Measurements from ENCODE around the gene DRD1.
"Not testable (repeated sequence)": the region's sequence is repeated elsewhere in the genome, so short reads cannot be mapped to it uniquely, and the experiment has no call there.

Gene DRD1

DNA sequence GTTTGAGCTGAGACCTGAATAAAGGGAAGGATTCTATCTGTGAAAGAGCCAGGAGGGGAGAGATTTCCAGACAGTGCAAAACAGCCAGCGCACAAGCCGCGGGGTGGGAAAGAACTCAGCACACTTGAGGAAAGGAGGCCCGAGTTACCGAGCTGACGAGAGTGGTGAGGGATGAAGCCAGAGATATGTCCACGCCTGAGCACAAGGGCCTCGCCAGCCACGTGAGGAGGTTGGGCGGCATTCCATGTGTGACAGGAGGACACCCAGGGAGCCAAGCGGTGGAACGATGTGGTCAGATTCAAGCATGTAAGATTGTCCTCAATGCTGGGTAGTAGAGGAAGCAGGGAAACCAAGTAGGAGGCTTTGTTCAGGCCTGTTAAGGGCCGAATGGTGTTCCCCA is 17.4 kb upstream of the DRD1 start:
- H3K9me3 Mint-ChIP-seq = no peaks in the 10 kb centered on the region

DNA sequence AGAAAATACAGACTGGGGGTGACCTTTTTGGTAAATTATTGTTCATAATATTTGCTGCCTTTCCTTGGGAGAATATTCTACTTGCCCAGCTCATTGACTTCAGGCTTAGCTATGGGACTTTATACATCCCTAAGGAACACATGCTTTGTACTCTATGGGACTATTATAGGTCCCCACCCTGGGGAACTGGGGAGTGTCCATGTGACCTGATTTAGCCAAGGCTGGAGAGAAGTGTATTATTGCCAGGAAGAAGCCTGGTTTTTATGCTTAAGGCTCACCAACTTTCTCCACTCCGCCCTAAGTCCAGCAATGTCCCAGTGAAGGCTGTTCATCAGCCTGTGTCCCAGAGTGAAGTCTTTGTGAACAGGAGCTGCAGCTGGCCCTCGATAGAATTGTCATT is 16.6 kb upstream of the DRD1 start:
- Mint-ChIP-seq H3K4me1 (peaks cover 3% of the 10 kb centered on the region), H3K27ac (no peak overlapping the region), H3K36me3 (no peaks in the 10 kb centered on the region), H3K4me3 (no peak overlapping the region), H3K9me3 (no peaks in the 10 kb centered on the region), H3K27me3 (peaks cover 5% of the 10 kb centered on the region)
- no peak for ATAC-seq (ENCODE audit: low read depth)
- DNase-seq (ENCODE audit: low spot score in 2 of 2) = no peak

More for the DNA sequence above, 17.4 kb upstream of the DRD1 start:
- DNase-seq (ENCODE audit: low spot score in 2 of 2) (no peak), ATAC-seq (ENCODE audit: low read depth) (no peak)
- Mint-ChIP-seq H3K27ac (no peak overlapping the region), H3K36me3 (no peaks in the 10 kb centered on the region), H3K4me1 (peaks cover 3% of the 10 kb centered on the region), H3K4me3 (no peak overlapping the region), H3K27me3 (peaks cover 4% of the 10 kb centered on the region)

DNA sequence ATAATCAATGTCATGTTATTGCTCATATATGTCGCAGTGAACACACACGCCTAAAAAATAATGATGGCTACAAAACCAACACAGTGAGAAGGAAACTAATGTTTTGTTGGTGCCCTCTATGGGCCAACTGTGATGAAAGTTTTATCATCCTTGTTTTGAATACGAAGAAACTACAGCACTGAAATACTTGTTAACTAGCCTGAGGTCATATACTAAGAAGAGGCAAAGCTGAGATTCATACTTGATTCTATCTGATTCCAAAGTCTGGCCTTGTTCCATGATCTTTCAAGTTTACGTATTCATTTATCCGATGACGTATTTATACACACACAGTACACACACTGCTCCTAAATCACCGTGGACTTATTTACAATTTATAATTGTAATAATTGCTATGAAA is 16.1 kb upstream of the DRD1 start:
- peaks cover 5% of the 10 kb centered on the region for H3K27me3 Mint-ChIP-seq
- no peak overlapping the region for H3K4me3 Mint-ChIP-seq
- H3K27ac Mint-ChIP-seq = no peak overlapping the region
- ATAC-seq (ENCODE audit: low read depth) (no peak), DNase-seq (ENCODE audit: low spot score in 2 of 2) (no peak)
- H3K9me3 Mint-ChIP-seq = no peaks in the 10 kb centered on the region
- H3K36me3 Mint-ChIP-seq = no peaks in the 10 kb centered on the region
- H3K4me1 Mint-ChIP-seq = peaks cover 3% of the 10 kb centered on the region

- ATAC-seq (ENCODE audit: low read depth) (no peak), DNase-seq (ENCODE audit: low spot score in 2 of 2) (no peak)
- H3K27ac Mint-ChIP-seq = no peak overlapping the region
- no peak overlapping the region for H3K4me3 Mint-ChIP-seq
- no peaks in the 10 kb centered on the region for H3K4me1 Mint-ChIP-seq
- H3K27me3 Mint-ChIP-seq = peaks cover 20% of the 10 kb centered on the region
- H3K36me3 Mint-ChIP-seq = no peaks in the 10 kb centered on the region
- H3K9me3 Mint-ChIP-seq = no peaks in the 10 kb centered on the region
Measured at GRCh38 chr5:175457466-175457865, 13.5 kb upstream of the DRD1 start.

- Mint-ChIP-seq H3K36me3 (no peaks in the 10 kb centered on the region), H3K4me3 (no peak overlapping the region), H3K27me3 (peaks cover 23% of the 10 kb centered on the region), H3K9me3 (no peaks in the 10 kb centered on the region), H3K4me1 (no peaks in the 10 kb centered on the region), H3K27ac (no peak overlapping the region)
- ATAC-seq (ENCODE audit: low read depth) (no peak), DNase-seq (ENCODE audit: low spot score in 2 of 2) (no peak)
Measured at GRCh38 chr5:175456105-175456742, 12.2 kb upstream of the DRD1 start.

DNA sequence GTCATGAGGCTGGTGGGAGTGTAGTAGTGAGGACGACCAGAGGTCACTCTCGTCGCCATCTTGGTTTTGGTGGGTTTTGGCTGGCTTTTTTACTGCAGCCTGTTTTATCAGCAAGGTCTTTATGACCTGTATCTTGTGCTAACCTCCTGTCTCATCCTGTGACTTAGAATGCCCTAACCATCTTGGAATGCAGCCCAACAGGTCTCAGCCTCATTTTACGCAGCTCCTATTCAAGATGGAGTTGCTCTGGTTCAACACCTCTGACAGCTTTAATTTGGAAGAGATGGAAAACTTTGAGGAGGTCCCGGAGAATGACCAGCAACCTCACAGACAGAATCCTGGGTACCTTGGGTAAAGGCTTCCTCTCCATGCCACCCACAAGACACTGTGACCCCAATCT is 10.4 kb upstream of the DRD1 start:
- H3K4me1 Mint-ChIP-seq; H3K27ac Mint-ChIP-seq; DNase-seq (ENCODE audit: low spot score in 2 of 2); H3K36me3 Mint-ChIP-seq; H3K9me3 Mint-ChIP-seq; ATAC-seq (ENCODE audit: low read depth); H3K4me3 Mint-ChIP-seq: not testable (repeated sequence)
- peaks cover 26% of the 10 kb centered on the region for H3K27me3 Mint-ChIP-seq

- H3K4me1 Mint-ChIP-seq = no peaks in the 10 kb centered on the region
- no peaks in the 10 kb centered on the region for H3K9me3 Mint-ChIP-seq
- DNase-seq (ENCODE audit: low spot score in 2 of 2) (no peak), ATAC-seq (ENCODE audit: low read depth) (no peak)
- H3K36me3 Mint-ChIP-seq = no peaks in the 10 kb centered on the region
- H3K27ac Mint-ChIP-seq = no peak overlapping the region
- H3K4me3 Mint-ChIP-seq = no peak overlapping the region
- peaks cover 32% of the 10 kb centered on the region for H3K27me3 Mint-ChIP-seq
Measured at GRCh38 chr5:175452166-175452565, 8.2 kb upstream of the DRD1 start.

- peaks cover 27% of the 10 kb centered on the region for H3K27me3 Mint-ChIP-seq
Measured at GRCh38 chr5:175448276-175448675, 4.3 kb upstream of the DRD1 start.

GRCh38 chr5:175447571-175447970 is 3.6 kb upstream of the DRD1 start:
- Mint-ChIP-seq H3K9me3 (no peaks in the 10 kb centered on the region), H3K27me3 (peaks cover 26% of the 10 kb centered on the region)
- ATAC-seq (ENCODE audit: low read depth) = no peak

More at GRCh38 chr5:175448276-175448675, 4.3 kb upstream of the DRD1 start:
- DNase-seq (ENCODE audit: low spot score in 2 of 2) (no peak), ATAC-seq (ENCODE audit: low read depth) (no peak)
- Mint-ChIP-seq H3K9me3 (no peaks in the 10 kb centered on the region), H3K36me3 (no peaks in the 10 kb centered on the region), H3K4me3 (no peak overlapping the region), H3K4me1 (peaks cover 2% of the 10 kb centered on the region), H3K27ac (no peak overlapping the region)

DNA sequence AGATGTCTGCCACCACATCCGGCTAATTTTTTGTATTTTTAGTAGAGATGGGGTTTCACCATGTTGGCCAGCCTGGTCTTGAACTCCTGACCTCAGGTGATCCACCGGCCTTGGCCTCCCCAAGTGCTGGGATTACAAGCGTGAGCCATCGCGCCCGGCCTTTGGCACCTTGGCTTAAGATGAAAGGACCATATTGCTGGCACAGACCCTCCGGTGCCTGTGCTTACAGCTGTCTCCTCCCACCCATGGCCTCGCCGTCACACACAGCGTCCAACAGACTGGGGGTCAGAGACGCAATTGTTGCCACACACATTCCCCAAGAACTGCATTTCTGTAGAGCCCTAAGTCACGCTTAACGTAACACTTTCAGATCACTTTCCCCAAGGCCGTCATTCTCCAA is 2.4 kb upstream of the DRD1 start:
- H3K36me3 Mint-ChIP-seq; ATAC-seq (ENCODE audit: low read depth); H3K4me3 Mint-ChIP-seq; H3K4me1 Mint-ChIP-seq; DNase-seq (ENCODE audit: low spot score in 2 of 2); H3K27ac Mint-ChIP-seq; H3K9me3 Mint-ChIP-seq: not testable (repeated sequence)
- H3K27me3 Mint-ChIP-seq = peaks cover 32% of the 10 kb centered on the region

More at GRCh38 chr5:175447571-175447970, 3.6 kb upstream of the DRD1 start:
- peaks cover 2% of the 10 kb centered on the region for H3K4me1 Mint-ChIP-seq
- no peaks in the 10 kb centered on the region for H3K36me3 Mint-ChIP-seq
- no peak overlapping the region for H3K4me3 Mint-ChIP-seq
- no peak overlapping the region for H3K27ac Mint-ChIP-seq
- DNase-seq (ENCODE audit: low spot score in 2 of 2) = no peak

DNA sequence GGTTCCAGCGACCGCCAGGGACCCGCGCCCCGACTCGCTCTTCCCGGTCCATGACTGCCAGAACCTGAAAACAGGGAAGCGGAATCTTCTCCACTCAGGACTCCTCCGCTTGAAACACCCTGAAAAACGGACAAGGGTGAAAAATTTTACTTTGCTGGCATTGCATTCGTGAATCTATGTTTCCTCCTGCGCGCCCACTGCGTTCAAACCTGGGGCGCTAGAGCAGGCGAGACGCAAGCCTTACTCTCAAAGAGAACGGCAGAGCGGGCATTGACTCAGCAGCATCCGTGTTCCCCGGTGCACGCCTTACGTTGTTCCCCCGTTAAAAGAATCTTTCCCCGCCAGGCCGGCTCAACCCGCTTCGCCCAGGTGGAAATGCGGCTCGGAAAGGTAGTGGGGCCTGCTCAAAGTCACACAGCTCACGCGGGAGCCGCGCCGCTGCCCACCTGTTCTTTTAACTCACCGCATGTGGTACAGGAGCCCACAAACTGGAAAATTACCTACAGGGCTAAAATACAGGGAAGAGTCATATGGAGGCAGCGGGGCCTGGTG is 999 bp upstream of the DRD1 start:
- Mint-ChIP-seq H3K4me3 (peak overlapping the region; percentile 60), H3K27me3 (peaks cover 27% of the 10 kb centered on the region), H3K27ac (no peak overlapping the region), H3K9me3 (no peaks in the 10 kb centered on the region), H3K4me1 (peaks cover 2% of the 10 kb centered on the region), H3K36me3 (no peaks in the 10 kb centered on the region)
- ATAC-seq (ENCODE audit: low read depth) (no peak), DNase-seq (ENCODE audit: low spot score in 2 of 2) (no peak)

DNA sequence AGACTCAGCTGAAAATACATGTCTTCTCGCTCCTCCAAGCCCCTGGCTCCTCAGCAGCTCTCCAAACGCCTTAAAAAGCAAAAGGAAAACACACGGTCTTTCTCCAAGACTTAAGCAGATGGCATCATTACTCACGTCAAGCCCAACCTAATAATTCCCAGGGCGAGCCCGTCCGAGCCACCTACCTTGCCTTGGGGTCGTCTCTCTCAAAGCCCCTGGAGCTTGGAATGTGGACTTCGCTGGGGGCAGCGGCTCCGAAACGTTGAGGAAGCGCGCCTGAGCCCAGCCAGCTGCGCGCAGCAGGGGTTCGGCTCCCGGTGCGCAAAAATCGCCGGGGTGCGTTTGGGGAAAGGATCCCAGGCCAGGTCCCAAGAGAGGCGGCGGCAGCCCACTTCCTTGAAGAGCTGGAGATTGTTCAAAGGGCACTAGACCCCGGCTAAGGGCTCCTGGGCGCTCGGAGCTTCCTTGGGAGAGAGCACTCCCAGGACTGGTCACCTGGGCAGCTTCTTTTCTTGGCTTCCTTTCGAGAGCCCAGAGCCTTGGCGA is 395 bp downstream of the DRD1 start:
- ATAC-seq (ENCODE audit: low read depth) = no peak
- Mint-ChIP-seq H3K4me1 (peaks cover 2% of the 10 kb centered on the region), H3K36me3 (no peaks in the 10 kb centered on the region), H3K27me3 (peaks cover 27% of the 10 kb centered on the region), H3K27ac (no peak overlapping the region), H3K4me3 (no peak overlapping the region), H3K9me3 (no peaks in the 10 kb centered on the region)
- no peak for DNase-seq (ENCODE audit: low spot score in 2 of 2)

DNA sequence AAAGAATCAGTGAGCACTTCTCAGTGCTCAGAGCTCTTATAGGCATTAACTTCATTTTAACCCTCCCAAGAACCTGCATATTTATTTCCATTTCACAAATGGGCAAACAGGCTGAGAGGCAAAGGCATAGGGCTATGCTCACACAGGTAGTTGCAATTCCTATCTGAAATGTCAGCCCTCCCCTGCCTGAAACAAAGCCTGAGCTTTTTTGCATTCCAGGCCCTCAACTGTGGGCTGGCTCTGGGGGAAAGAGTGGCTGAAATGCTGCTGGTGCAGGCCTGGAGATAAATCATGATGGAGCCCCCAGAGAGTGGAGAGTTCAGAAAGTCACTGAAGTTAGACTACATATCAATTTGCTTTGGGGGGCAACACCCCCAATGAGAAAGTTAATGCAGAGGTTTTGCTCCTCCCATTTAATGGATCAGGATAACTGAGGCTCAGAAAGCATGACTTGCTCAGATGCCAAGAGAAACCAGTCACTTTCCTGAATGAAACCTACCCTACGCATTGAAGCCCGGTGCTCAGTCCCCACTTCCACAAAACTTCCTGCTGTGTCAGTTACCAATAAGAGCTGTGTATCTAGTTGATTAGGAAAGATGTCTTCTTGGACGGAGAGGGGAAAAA is 5.6 kb downstream of the DRD1 start:
- Mint-ChIP-seq H3K4me1 (no peaks in the 10 kb centered on the region), H3K27me3 (peaks cover 30% of the 10 kb centered on the region), H3K4me3 (no peak overlapping the region), H3K9me3 (no peaks in the 10 kb centered on the region), H3K36me3 (no peaks in the 10 kb centered on the region), H3K27ac (no peak overlapping the region)
- ATAC-seq (ENCODE audit: low read depth) (no peak), DNase-seq (ENCODE audit: low spot score in 2 of 2) (no peak)

- DNase-seq (ENCODE audit: low spot score in 2 of 2) (no peak), ATAC-seq (ENCODE audit: low read depth) (no peak)
- H3K4me3 Mint-ChIP-seq = no peak overlapping the region
- no peaks in the 10 kb centered on the region for H3K4me1 Mint-ChIP-seq
- H3K36me3 Mint-ChIP-seq = no peaks in the 10 kb centered on the region
- peaks cover 16% of the 10 kb centered on the region for H3K27me3 Mint-ChIP-seq
- H3K9me3 Mint-ChIP-seq = no peaks in the 10 kb centered on the region
- no peak overlapping the region for H3K27ac Mint-ChIP-seq
Measured at GRCh38 chr5:175436359-175436758, 7.6 kb downstream of the DRD1 start.
